GM19193 (cell line): ENCODE data around the gene GIPC2.

Source experiments
- POLR2A ChIP-seq: IDR thresholded peaks from 4 replicates; pipeline ENCODE4 v1.6.1; 2011; ENCODE audit not compliant: insufficient read depth, insufficient read length; ENCODE audit errors: extremely low read depth

The GIPC2 gene

GRCh38 chr1:78045926-78046778, at the start of gene GIPC2:
Gene GIPC2, plus strand, starts transcription at chr1:78045966. Its CDS starts 129 bp downstream, at chr1:78046095.
- TF ChIP-seq POLR2A = no peak

- no peak for TF ChIP-seq POLR2A
Observed at GRCh38 chr1:77996734-77997133, 49.0 kb upstream of the GIPC2 start.

- no peak for TF ChIP-seq POLR2A
Observed at GRCh38 chr1:78003070-78003746, 42.6 kb upstream of the GIPC2 start.

- TF ChIP-seq POLR2A = peak; percentile 94
Observed at GRCh38 chr1:78003882-78004718, 41.7 kb upstream of the GIPC2 start.

GRCh38 chr1:78004719-78005447, 40.9 kb upstream of the GIPC2 start, which contains the start of gene DNAJB4:
Gene DNAJB4, plus strand, starts transcription at chr1:78004939. Its CDS starts 172 bp downstream, at chr1:78005111.
- TF ChIP-seq POLR2A = no peak

- no peak for TF ChIP-seq POLR2A
Observed at GRCh38 chr1:78005448-78005722, 40.4 kb upstream of the GIPC2 start.

- no peak for TF ChIP-seq POLR2A
Observed at GRCh38 chr1:78005755-78006154, 40.0 kb upstream of the GIPC2 start.

- no peak for TF ChIP-seq POLR2A
Observed at GRCh38 chr1:78006521-78006920, 39.2 kb upstream of the GIPC2 start.

GRCh38 chr1:78007677-78008341, 38.0 kb upstream of the GIPC2 start:
- TF ChIP-seq POLR2A = no peak

GRCh38 chr1:78009276-78009675, 36.5 kb upstream of the GIPC2 start:
- TF ChIP-seq POLR2A = no peak

- no peak for TF ChIP-seq POLR2A
Observed at GRCh38 chr1:78009836-78010235, 35.9 kb upstream of the GIPC2 start.

- no peak for TF ChIP-seq POLR2A
Observed at GRCh38 chr1:78011050-78011449, 34.7 kb upstream of the GIPC2 start.

GRCh38 chr1:78015148-78015547, 30.6 kb upstream of the GIPC2 start:
- no peak for TF ChIP-seq POLR2A

GRCh38 chr1:78019024-78019423, 26.7 kb upstream of the GIPC2 start:
- TF ChIP-seq POLR2A = no peak

- TF ChIP-seq POLR2A = no peak
Observed at GRCh38 chr1:78029793-78030192, 16.0 kb upstream of the GIPC2 start.
